GM19463 (cell line): ENCODE measurements around the gene MSS51.

Source experiments
- ATAC-seq: cut with Tn5 transposase; IDR thresholded peaks from one replicate; pipeline ENCODE4 v1.9.1; 2021; ENCODE audit warnings: mild to moderate bottlenecking, moderate library complexity; ENCODE audit not compliant: unreplicated experiment

The MSS51 gene

DNA sequence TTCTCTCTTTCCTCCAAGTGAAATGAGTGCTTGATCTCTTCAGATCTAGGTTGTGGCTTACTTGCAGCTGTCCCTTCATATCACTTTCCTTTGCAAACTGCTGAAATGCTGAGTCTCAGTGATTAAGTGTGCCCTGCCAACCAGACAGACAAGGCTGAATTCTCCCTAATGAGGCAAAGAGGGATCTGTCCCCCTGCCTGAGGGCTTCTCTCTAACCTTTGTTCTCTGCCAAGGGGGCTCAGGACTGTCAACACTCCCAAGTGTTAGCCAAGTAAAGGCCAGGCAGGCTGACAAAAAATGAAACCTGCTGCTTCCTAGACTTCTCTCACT, at the start of gene MSS51:
Gene MSS51 (minus strand): TSS at position 24 of the 330 bp plus-strand sequence. CDS start 5,277 bp downstream, outside the sequence.
- ATAC-seq: no peak

- ATAC-seq: no peak
Measured at GRCh38 chr10:73480158-73480557, 46.8 kb upstream of the MSS51 start.

GRCh38 chr10:73478636-73479035, 45.3 kb upstream of the MSS51 start:
- ATAC-seq: no peak

- ATAC-seq: no peak
Measured at GRCh38 chr10:73471226-73471625, 37.9 kb upstream of the MSS51 start.

GRCh38 chr10:73469579-73469978, 36.2 kb upstream of the MSS51 start:
- no peak for ATAC-seq

DNA sequence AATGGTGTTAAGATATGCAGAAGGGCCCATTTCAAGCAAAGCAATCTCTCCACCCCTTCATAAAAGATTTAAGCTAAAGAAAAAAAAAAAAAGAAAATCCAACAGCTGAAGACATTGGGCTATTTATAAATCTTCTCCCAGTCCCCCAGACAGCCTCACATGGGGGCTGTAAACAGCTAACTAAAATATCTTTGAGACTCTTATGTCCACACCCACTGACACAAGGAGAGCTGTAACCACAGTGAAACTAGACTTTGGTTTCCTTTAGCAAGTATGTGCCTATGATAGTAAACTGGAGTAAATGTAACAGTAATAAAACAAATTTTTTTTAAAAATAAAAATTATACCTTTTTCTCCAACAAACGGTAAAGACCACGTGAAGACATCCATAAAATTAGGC, 33.8 kb upstream of the MSS51 start:
- no peak for ATAC-seq

DNA sequence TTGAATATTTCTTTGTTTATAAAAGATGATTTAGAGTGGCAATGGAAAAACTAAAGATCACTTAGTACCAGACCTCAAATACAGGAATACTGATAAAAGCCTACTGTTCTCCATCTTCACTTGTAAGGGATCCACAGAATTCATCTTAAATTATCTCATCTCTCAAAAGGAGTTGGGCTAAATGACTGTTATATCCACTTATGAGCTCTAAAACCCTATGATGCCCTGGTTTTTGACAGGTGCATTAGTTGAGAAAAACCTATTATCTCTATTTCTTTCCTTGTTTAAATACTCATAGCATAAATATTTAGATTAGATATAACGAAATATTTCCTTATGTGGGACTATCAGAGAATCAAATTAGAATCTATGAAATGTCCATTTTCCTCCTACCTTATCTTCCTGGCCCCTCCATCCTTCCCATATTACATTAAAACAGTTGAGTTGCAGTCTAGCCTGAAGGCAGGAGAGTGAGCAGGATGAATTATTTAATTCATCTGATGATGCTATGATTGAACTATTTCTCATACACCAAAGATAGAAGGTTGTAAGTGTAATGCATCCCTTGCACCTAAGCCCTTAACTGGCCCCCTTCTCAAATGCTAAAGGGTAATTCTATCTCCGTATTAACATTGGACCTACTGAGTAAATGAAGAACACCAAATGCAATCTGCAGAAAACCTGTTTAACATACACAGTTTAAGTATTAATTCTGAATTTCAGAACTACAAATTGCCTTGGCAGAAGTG, 32.8 kb upstream of the MSS51 start:
- no peak for ATAC-seq

- no peak for ATAC-seq
Measured at GRCh38 chr10:73460897-73461296, 27.5 kb upstream of the MSS51 start.

- ATAC-seq: no peak
Measured at GRCh38 chr10:73459683-73460314, 26.4 kb upstream of the MSS51 start.

DNA sequence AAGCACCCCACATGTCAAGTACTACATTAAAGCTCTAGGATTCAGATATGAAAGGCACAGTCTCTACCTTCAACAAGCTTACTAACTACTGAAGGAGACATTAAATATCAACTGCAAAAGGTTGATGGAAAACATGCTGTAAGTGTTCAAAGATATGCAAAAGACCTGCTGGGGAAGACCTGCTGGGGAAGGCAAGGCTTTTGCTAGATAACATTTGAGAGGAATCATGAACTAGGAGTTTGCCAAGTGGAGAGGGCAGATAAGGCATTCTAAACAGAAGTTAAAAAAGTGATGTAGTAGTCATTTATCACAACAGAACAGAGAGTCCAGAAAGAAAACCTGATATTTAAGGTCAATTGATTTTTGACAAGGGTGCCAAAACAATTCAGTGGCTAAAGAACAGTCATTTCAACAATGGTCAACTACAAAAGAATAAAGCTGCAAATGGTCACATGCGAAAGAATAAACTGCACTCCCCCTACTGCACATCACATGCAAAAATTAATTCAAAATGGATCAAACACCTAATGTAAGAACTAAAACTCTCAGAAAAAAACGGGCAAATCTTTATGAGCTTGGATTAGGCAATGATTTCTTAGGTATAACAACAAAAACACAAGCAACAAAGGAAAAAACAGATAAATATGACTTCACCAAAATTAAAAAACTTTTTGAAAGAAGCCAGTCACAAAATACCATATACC, 23.0 kb upstream of the MSS51 start:
- no peak for ATAC-seq

- ATAC-seq: no peak
Measured at GRCh38 chr10:73449113-73449512, 15.8 kb upstream of the MSS51 start.

DNA sequence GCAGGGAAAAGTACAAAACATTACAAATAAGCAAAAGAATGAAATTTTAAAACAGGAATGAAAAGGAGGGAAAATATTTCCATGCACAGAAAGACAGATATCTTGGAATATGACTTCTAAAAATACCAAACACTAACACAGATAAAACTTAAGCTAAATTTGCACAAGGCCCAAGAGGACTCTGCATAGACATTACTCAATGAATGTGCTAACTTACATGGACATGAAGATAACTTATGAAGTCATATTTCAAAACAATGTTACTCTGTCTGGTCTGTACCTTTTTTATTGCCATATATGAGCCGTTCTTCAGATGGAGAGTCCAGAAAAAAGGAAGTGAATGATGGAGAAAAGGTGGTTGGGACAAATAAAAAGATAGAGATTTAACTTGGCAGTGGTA, 15.0 kb upstream of the MSS51 start:
- ATAC-seq: no peak

DNA sequence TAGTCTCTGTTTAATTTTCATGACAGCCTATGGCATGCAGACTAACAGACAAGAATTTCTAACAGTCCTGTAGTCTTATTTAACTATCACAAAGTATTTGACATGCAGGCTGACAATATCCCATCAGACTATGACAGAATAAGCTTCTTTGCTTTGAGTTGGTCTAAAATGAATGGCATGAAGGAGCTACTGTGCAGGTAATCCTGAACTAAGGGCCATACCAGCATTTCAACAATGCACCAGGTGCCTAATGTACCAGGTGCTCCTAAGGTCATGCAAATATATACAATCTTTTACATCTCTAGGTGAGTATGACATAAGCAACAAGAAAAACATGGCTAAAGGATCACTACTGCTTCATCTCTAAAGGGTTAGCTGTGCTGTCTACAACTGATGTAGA, 13.6 kb upstream of the MSS51 start:
- no peak for ATAC-seq

GRCh38 chr10:73444457-73444856, 11.1 kb upstream of the MSS51 start:
- ATAC-seq: no peak

- ATAC-seq: no peak
Measured at GRCh38 chr10:73439605-73440312, 6.4 kb upstream of the MSS51 start.

DNA sequence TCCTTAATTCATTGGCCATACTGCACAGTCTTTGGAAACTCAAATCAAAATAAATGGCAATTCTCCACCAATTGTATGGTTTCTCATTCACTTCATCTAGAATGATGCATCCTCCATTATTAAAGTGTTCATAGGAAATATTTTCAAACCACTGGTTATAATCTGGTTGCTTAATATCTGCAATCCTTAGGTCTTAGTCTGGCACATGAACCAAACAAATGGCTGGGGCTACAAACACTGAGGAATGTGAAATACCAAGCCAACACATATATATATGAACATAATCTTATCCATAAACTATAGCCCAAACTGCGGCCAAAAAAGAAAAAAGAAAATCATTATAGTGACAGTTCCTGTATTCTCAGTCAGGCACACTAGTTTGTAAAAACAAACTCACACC, 5.7 kb upstream of the MSS51 start:
- no peak for ATAC-seq

DNA sequence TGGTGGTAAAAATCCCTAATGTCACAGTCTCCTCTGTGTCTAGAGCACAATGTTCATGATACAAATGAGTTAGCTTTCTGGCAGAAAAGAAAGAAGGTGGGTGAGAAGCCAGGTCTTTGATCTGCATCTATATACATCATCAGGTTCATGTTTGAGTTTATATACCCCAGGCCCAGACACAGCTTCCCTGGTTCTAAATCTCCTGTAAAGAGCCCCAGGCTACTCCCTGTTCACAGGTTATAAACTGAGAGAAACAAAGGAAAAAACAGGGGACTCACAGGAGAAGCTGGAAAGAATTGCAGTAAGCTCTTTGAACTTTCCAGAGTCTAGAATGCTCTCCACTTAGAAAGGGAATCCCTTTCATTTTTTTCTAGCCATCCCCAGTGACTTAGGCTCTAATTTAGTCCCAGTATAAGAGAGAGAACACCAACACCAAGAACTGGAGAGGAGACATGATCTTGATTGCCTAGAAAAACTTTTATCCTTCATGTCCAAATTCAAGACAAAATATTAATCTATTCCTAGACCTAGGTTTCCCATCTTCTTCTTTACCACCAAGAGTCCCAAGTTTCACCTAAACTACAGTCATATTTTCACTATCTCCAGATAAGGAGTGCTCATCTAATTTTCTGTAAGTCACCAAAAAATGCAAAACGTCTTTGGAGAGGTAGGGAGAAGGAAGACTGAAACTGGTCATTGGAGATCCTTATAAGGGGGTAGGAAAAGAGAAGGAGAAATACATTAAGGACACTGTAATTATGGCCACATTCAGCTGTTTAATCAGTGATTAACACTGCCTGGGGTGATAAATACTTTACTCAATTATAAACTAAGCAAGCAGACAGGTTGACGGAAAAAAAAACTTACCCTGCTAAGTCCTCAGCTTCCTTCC, 469 bp downstream of the MSS51 start:
- ATAC-seq: no peak

GRCh38 chr10:73426318-73426717, 7.0 kb downstream of the MSS51 start:
- ATAC-seq: no peak

- no peak for ATAC-seq
Measured at GRCh38 chr10:73424478-73424877, 8.9 kb downstream of the MSS51 start.

DNA sequence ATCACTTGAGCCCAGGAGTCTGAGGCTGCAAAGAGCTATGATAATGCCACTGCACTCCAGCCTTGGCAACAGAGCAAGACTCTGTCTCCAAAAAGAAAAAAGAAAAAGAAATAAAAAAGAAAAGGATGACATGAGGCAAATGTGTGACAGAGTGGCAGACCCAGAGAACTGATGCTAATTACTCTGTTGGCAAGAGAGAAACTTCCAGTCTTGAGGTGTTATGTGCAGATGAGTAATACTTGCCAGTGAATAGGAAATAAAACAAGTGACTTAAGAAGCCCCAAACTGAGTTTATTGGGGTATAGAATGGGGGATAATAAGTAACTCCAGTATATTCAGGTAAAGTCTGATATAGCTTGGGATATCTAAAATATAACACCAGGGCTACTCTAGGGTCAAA, 10.1 kb downstream of the MSS51 start:
- ATAC-seq: no peak

- ATAC-seq: no peak
Measured at GRCh38 chr10:73416571-73416970, 16.8 kb downstream of the MSS51 start.
